Stimulated activated CD8-positive, alpha-beta memory T cell treated with anti-CD3 and anti-CD28 coated beads, Interleukin-12 subunit alpha, Interleukin-12 subunit beta, amount 100 ng/mL, for 24 hours (primary cell): ENCODE measurements around the gene B9D1.

ENCODE experiments used
- DNase-seq: peaks from one replicate; pipeline ENCODE4 v3.0.0-alpha.2; 2020; ENCODE audit errors: extremely low read depth

B9D1 gene

DNA sequence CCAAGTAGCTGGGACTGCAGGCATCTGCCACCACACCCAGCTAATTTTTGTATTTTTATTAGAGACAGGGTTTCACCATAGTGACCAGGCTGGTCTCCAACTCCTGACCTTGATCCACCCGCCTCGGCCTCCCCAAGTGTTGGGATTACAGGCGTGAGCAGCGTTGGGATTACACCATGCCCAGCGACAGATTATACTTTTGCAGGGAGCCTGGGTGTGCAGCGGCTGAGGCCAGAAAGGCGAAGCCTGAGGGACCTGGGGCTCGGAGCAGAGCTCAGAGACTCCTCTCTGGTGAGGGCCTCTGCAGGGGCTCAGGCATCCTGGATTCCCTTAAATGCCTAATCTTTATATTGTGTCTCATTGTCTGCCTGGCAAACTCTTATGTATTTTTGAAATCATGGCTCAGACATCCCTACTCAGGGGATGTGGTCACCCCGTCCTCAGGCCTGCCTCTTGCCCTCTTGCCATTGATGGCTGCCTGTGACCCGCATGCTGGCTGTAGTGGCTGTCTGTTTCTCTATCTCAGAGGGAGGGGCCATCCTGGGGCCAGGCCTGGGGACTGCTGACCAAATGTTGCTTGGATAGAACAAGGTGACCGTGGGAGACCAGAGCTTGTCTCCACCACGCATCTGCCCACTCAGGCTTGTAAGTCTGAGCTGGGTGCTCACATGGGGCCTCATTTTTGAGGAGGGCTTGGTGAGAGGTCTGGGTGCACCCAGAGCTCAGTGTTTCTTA lies 42.6 kb downstream of the B9D1 start:
- DNase-seq: no peak

GRCh38 chr17:19318611-19319010 lies 43.9 kb downstream of the B9D1 start:
- DNase-seq: no peak

DNA sequence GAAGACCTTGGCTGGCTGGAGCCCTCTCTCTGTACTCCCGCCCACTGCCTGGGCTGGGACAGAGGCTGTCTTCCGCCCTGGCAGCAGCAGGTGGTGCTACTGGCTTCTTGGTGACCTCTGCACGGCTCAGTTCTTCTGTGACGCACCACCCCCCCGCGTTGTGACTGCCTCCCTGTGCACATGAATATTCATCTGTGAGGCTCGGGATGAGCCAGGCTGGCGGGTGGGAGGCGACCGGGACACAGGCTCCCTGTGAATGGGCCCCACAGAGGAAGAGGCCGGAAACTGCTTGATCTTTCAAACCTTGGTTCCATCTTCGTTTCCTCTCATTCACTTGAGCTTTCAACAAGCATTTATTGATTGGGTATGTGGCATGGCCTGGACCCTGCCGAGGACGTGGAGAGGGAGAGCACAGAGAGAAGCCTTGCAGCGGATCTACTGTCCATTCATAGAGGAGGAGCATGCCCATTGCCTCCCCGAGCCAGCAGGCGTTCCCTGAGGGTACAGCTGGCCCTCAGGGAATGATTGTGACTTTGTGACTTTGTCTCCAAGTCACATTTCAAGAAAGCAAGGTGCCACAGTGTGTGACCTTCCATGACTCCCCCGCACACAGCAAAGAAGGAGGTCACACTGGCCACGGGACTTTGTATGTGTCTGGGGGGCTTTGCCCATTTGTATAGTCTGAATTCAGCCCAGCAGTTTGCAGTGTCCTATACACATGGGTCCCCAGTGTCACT lies 45.0 kb downstream of the B9D1 start:
- no peak for DNase-seq

DNA sequence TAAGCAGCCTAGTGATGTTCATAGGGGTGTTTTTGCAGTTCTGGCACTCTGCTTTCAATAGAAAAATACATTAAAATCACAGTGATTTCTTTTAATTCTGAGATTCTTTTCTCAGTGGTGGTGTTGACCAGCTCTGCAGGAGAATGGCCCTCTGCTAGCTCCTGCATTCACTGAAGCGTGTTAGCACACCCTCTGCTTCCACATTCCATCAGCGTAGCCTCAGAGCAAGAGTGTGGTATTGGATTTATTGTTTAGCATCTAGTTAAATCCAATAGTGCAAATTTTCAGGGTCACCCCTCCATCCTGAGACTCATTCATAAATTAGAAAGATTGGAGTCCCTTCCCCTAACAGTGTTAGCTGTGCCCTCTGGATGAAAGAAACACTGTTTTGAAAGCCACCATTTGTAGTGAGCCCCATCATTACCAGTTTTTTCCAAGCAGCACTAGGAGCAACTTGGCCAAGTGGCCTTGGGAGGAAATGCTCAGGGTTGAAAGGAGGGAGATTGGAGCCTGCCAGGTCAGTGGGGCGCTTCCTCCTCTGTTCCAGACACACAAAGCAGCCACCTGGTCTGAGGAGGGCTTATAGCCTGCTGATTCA lies 45.7 kb downstream of the B9D1 start:
- DNase-seq: no peak

DNA sequence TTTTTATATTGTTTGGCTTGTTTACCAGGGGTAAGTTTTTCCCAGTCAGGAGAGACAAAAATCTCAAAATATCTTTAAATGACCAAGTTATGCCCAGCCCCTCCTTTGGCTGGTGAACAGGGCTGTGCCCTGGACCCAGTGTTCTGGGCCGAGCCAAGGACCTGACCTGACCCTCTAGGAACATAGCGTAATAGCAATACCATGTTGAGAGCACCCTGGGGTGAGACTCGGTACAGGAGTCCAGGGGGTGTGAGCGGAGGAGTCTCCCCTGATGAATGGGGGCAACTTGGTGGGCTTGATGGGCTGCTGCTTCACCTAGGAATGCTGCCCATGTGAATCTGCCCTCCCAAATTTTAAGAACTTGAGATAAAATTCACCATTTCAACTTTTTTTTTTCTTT lies 47.4 kb downstream of the B9D1 start:
- DNase-seq: no peak

DNA sequence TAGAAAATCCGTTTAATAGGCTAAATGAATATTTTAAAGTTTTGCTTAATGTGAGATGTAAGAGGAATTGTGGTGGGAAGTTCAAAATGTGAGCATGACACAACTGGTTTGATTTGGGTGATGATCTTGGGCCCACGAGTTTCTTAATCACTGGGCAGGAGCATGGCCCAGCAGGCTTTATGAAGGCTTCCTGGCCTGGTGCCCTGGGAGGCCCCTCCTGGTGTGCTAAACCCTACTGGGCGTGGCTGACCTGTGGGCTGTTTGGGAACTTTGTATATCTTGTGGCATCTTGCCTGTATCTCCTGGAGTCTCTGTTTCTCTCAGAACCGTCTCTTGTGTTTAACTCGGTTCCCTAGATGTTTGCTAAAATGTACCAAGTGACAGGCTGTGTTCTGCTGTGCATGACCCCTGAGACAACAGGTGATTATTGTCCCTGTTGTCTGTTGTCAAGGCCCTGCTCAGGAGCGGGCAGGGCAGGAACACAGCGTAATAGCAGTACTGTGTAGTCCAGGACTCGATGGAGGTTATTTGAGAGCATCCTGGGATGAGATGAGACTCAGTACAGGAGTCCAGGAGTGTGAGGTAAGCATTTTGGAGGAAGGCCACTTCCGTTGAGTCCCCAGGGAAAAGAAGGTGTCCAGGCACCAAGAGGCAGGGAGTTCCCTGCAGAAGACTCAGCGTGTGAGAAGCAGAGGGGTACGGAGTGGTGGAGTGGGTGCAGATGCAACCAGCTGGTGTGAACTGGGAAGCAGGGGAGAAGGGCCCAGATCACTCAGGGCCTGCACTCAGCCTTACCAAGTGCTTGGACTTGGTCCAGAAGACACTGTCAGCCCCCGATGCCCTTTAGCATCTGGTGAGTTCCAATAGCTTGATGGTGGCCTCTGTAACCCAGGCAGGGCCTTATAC lies 48.5 kb downstream of the B9D1 start:
- no peak for DNase-seq

DNA sequence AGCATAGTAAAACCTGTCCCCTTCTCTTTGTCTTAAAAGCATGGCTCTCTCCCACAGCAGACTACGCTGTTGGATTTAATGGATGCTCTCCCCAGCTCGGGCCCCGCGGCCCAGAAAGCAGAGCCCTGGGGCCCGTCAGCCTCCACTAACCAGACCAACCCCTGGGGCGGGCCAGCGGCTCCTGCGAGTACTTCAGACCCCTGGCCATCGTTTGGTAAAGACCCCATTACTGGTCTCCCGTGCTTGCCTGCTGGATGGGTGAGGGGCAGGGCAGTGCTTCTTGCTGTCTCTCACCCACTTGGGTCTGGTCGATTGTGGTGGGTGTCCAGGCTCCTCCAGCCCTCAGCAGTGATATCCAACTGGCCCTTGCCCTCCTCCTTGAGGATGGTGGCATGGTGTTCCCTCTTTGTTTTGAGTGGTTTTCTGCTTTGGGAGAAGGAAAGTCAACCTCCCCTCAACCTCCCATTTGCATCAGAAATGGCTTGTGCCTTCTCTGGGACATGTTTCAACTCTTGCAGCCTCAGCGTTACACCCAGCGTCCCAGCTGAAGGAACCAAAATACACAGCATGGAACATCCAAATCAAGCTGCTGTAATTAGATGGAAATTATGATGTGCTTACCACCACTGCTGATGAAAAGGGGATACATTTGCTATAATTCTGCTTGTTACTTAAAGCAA lies 49.3 kb downstream of the B9D1 start:
- DNase-seq: no peak

DNA sequence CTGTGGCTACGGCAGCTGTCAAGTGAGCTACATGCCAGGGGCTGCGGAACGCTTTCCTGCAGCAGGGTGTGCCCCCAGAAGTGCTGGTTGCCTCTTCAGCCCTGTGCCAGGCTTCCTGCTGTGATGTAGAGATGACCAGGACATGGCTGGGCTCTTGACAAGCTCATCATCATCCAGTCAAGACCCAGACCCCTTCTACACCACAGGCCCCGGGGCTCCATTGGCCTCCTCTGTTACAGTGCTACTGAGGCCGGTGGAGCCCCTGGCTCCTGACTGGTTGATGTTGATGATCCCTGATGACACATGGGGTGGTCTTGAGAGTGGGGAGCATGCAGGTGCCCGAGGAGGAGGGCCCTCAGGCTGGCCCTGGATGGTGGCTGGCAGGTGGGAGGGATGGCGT lies 50.1 kb downstream of the B9D1 start:
- no peak for DNase-seq

DNA sequence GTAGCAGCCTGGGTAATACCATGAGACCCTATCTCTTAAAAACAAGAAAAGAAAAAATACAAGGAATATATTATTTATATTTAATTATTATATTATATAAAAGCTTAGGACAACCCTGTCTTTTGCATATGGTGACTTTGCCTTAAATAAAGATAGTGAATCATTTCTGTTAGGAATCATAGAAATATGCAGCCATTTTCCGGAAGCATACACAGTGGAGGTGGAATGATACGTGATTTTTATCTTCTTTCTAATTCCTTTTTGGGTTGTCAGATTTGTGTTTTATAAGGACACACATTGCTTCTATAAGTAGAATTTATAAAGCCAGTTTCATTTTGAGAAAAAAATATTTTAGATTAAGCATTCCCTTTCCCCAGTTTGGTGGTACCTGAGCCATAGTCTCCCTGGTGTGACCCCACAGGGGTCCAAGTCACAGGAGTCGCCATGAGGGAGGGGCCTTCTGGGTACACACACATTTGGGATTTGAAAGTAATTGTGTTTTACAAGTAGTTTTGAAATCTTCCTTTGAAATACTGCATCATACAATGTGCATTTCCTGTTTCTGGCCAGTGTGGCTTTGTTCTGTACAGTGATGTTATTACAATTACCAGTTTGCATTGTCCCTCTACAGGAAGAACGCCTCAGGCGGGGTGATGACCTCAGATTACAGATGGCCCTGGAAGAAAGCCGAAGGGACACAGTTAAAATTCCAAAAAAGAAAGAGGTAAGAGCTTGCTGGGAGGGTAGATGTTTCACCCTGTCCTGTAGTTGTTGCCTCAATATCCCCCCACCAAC lies 50.9 kb downstream of the B9D1 start:
- DNase-seq: no peak

DNA sequence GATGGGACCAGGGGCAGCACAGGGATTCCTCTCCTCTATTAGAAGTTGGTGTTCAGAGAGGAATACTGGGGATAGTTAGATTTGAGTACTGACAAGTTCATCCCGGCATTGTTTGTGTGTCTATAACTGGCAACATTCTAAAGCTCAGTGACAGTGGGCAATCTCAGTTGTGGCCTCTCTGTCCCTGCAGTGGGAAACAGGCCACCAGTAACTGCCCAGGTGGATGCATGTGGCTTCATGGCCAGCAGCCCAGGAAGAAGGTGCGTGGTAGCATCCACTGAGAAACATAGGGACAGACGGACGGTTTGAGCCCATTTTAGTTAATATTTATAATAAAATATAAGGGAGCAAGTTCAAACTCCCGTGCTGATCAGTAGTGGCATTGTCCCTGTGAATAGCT lies 51.5 kb downstream of the B9D1 start:
- no peak for DNase-seq

GRCh38 chr17:19310151-19310550 lies 52.4 kb downstream of the B9D1 start:
- DNase-seq: no peak

- no peak for DNase-seq
These were observed 52.8 kb downstream of the B9D1 start for GRCh38 chr17:19309701-19310100.

GRCh38 chr17:19308398-19308797 lies 54.1 kb downstream of the B9D1 start:
- no peak for DNase-seq

GRCh38 chr17:19307521-19307920 lies 55.0 kb downstream of the B9D1 start:
- no peak for DNase-seq

- DNase-seq: no peak
These were observed 56.1 kb downstream of the B9D1 start for GRCh38 chr17:19306160-19307111.

DNA sequence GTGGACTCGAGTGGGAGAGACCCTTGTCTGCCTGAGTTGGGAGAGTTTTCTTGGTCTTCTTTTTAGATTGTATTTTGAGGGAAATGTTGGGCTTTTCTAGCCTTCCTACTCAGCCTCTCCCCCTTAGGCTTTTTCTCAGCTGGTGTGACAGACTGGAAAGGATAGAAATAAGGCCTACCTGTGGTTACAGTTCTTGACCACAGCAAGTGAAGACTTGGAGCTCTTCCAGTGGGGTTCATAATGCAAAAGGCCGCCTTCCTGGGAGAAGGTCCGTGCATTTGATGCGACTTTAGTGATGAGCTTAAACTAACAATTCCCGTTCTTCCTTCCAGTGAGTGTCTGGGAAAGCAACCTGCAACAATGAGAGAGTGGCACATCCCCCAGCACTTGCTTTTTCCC lies 56.8 kb downstream of the B9D1 start:
- DNase-seq: no peak

DNA sequence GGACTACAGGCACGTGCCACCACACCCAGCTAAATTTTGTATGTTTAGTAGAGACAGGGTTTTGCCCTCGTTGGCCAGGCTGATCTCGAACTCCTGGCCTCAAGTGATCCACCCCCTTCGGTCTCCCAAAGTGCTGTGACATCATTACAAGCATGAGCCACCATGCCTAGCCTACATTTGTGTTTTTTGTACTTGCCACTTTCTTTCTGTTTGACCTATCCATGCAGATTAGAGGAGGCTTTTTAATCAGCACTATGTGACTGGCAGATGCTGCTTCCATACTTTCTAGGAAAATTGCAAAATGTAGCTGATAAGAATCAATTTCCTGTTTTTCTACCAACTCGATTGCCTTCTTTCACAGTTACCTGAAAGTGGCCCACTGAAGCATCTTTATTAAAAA lies 57.3 kb downstream of the B9D1 start:
- DNase-seq: no peak

GRCh38 chr17:19304751-19305150 lies 57.8 kb downstream of the B9D1 start:
- DNase-seq: no peak

DNA sequence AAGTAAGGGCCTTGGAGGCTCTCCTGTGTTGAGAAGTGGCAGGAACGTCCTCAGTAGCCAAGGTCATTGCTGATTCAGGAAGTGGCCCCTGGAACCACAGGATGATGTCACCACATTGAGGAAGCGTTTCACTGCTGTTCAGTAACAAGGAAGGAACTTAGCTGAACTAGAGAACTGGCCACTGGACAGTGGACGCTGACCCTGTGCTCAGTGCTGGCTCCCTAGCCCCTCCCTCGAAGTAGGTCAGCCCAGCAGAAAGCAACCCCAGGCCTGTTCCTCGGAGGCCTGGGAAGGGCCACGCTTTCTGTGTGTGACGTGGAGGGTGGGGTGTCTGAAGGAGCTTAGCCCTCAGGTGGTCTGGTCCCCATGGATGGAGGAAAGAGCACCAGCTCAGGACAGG lies 58.3 kb downstream of the B9D1 start:
- no peak for DNase-seq

- no peak for DNase-seq
These were observed 59.2 kb downstream of the B9D1 start for GRCh38 chr17:19303367-19303776.
